ENCODE results near the gene SLAIN2.
"Not testable (repeated sequence)": the region's sequence is repeated elsewhere in the genome, so short reads cannot be mapped to it uniquely, and the experiment has no call there.

The SLAIN2 gene

GRCh38 chr4:48370260-48371134, 29.2 kb downstream of the SLAIN2 start:
- DNase-seq = no peak

GRCh38 chr4:48372272-48372671, 30.9 kb downstream of the SLAIN2 start:
- no peak for DNase-seq

GRCh38 chr4:48375651-48376304, 34.4 kb downstream of the SLAIN2 start:
- no peak for DNase-seq

DNA sequence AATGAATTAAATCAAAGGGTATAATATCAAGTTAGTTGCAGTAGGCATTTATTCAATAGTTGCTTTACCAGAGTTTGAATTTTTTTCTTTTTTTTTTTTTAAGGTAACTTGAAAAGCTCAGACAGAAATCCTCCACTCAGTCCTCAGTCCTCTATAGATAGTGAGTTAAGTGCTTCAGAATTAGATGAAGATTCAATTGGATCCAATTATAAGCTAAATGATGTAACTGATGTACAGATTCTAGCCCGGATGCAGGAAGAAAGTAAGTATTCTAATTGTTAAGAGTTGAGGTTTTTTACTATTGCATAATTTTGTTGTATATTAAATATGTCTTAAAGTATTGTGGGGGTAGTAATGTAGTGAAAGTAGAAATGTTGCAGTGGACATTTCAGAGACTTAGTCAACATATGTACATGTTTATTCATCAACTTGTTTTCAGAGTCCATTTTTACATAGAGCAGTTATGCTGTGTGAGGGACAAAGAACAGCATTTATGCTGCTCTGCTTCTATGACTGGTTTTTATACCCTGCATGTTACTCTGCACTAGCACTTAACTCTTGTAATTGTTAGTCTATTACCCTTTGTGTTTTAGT, 38.4 kb downstream of the SLAIN2 start:
- DNase-seq = no peak

- DNase-seq = no peak
Observed at GRCh38 chr4:48380583-48381167, 39.3 kb downstream of the SLAIN2 start.

- DNase-seq = no peak
Observed at GRCh38 chr4:48388525-48389154, 47.3 kb downstream of the SLAIN2 start.

- DNase-seq = no peak
Observed at GRCh38 chr4:48396043-48396442, 54.7 kb downstream of the SLAIN2 start.

GRCh38 chr4:48400416-48400815, 59.1 kb downstream of the SLAIN2 start:
- no peak for DNase-seq

DNA sequence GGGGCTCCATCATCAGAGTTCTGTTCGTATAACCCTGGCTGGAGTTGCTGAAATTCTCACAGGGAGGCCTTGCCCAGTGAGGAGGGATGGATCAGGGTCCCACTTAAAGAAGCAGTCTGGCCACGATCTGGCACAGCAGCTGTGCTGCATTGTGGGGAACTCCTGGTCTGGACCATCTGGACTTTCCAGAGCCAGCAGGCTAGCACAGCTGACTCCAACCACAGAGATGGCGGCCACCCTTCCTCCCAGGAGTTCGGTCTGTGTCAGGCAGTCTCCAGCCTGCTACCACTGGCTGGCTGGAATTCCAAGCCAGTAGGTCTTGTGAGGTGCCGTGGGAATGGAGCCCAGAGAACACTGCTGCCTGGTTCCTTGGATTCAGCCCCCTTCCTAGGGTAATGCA, 62.0 kb downstream of the SLAIN2 start:
- DNase-seq = no peak

GRCh38 chr4:48403779-48404178, 62.5 kb downstream of the SLAIN2 start:
- DNase-seq = no peak

DNA sequence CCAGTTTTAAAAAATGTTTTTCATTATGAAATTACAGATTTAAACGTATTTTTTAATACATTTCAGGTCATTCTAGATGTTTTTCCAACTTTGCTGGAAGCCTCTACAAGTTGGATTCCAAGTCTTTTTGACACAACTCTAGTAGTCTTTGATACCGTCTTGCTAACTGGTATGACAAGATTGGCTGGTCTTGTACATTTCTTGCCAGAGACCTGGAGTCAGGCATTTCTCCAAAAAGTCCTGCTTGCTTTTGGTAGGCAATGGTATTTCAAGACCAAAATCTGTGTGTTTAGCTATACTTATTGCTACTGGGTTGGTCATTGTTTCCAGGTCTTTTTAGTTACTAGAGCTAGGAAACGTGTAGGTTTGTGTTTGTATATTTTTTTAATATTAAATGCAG, 64.6 kb downstream of the SLAIN2 start:
- no peak for DNase-seq

DNA sequence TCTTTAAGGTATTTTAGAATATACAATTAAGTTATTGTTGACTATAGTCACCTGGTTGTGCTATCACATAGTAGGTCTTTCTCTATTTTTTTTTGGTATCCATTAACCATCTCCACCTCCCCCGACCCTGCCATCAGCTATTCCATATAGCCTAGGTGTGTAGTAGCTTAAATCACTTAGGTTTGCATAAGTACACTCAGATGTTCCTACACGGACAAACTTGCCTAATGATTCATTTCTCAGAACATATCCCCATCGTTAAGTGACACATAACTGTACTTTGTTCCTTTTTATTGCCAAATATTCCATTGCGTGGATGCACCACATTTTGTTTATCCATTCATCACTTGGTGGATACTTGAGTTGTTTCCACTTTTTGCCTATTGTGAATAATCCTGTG, 67.9 kb downstream of the SLAIN2 start:
- no peak for DNase-seq

DNA sequence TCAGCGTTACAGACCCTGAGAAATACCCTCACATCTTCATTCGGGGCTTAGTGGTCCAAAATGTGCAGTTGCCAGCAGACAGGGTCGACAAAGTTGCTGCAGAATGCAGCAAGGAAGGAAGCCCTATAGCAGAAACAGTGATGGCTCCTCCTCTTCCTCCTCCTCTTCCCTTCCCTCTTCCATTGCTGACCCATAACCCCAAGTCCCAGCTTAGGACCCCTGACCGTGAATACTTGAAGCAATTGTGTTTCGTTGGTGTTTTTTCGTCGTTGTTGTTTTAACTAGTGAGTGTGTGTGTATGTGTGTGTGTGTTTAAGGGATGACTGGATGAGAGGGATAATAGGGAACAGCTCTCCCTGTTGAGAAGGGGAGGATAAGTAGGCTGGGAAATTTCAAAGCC, 69.5 kb downstream of the SLAIN2 start:
- DNase-seq = no peak

DNA sequence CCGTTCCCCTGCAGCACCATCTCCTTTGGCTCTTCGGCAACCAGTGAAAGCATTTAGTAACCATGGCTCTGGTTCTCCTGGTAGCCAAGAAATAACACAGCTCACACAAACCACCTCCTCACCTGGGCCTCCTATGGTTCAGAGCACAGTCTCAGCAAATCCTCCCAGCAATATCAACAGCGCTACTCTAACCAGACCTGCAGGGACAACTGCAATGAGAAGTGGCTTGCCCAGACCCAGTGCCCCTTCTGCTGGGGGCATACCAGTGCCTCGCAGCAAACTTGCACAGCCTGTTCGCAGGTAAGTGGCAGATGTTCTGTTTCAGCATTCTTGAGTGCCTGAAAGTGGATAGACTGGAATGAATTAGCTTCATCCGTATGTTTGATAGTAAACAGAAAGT, 78.8 kb downstream of the SLAIN2 start:
- DNase-seq = no peak

GRCh38 chr4:48421101-48421500, 79.8 kb downstream of the SLAIN2 start:
- no peak for DNase-seq

GRCh38 chr4:48428926-48429325, 87.6 kb downstream of the SLAIN2 start:
- no peak for DNase-seq

DNA sequence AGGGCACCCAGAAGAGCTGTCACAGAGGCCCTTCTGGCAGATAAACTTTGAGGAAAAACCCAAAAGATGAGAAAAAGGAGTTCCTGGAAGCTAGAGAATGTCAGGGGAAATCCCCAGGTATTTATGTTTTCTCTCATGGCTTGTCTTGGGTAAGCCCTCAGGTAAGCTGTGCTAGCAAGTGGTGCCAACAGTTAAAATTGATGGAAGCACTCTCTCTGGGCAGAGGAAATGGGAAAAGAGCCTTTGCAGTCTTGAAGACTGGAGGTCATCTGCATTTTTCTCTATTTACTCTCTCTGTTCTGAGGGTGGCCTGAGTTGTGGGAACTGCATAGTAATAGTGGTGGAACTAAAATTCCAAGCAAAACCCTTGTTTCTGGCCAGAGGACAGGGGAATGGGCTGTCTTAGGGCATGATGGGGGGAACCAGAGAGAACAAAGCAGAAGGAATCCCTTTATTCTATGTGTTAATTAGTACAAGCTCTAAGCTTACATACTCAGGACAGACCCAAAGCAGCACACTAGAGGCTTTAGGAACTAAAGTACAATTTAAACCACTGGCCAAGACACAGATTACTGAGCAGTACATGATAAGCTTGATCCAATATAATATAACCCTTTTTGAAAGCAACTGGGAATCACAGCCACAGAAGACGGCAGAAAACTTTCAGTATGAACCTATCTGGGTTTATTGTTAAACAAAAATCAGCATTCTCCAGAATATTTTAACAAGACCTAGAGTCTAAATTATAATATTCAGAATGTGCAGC, 88.6 kb downstream of the SLAIN2 start:
- no peak for DNase-seq

GRCh38 chr4:48431401-48431800, 90.1 kb downstream of the SLAIN2 start:
- no peak for DNase-seq

DNA sequence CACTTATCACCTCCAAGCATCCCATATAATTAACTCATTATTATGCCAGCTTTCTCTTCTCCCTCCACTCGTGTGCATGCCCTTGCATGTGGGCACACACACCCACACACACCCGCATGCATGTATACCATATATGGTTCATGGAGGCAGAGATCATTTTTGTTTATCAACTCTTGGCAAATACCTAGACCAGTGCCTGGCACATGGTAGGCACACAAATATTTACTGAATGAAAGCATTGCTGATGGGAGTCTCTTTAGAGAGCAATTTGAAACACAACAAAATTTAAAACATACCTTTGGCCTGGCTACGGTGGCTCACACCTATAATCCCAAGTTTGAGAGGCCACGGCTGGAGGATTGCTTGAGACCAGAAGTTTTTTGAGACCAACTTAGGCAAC, 90.7 kb downstream of the SLAIN2 start:
- DNase-seq = no peak

- no peak for DNase-seq
Observed at GRCh38 chr4:48436318-48436717, 95.0 kb downstream of the SLAIN2 start.

- no peak for DNase-seq
Observed at GRCh38 chr4:48439988-48440387, 98.7 kb downstream of the SLAIN2 start.

- not testable (repeated sequence) for DNase-seq
Observed at GRCh38 chr4:48440914-48441313, 99.6 kb downstream of the SLAIN2 start.

Data from cortex of kidney (tissue), 1 donor.